Ectodermal cell (in vitro differentiated cells): ENCODE results near the gene CBX2.
"Not testable (repeated sequence)": the region's sequence is repeated elsewhere in the genome, so short reads cannot be mapped to it uniquely, and the experiment has no call there.

Experiments
- H3K27ac ChIP-seq: 2 replicates; pipeline ENCODE4 v1.7.0; 2013; ENCODE audit warnings: mild to moderate bottlenecking, low read depth, low read length; ENCODE audit not compliant: insufficient read depth, poor library complexity, severe bottlenecking
- H3K27me3 ChIP-seq: 2 replicates; pipeline ENCODE4 v1.7.0; 2013; ENCODE audit warnings: mild to moderate bottlenecking, low read length; ENCODE audit not compliant: insufficient read depth, control insufficient read depth, poor library complexity, severe bottlenecking
- H3K36me3 ChIP-seq: one replicate; pipeline ENCODE4 v1.7.0; 2013; ENCODE audit warnings: low read length; ENCODE audit not compliant: control insufficient read depth, insufficient read depth
- H3K4me1 ChIP-seq: one replicate; pipeline ENCODE4 v1.7.0; 2013; ENCODE audit warnings: low read length; ENCODE audit not compliant: control insufficient read depth, insufficient read depth
- H3K4me3 ChIP-seq: 2 replicates; pipeline ENCODE4 v1.7.0; 2013; ENCODE audit warnings: low read depth, low read length, control low read depth; ENCODE audit not compliant: insufficient read depth
- H3K9me3 ChIP-seq: 2 replicates; pipeline ENCODE4 v1.7.0; 2013; ENCODE audit warnings: mild to moderate bottlenecking, low read length, moderate library complexity; ENCODE audit not compliant: control insufficient read depth
- WGBS, 2 experiments: methylation state at CpG; one replicate each; pipeline ENCODE4 v1.1.7; 2013; ENCODE audit warnings: missing lambda C conversion rate in 2 of 2; 5-methylcytosine and 5-hydroxymethylcytosine counted together

Gene CBX2

DNA sequence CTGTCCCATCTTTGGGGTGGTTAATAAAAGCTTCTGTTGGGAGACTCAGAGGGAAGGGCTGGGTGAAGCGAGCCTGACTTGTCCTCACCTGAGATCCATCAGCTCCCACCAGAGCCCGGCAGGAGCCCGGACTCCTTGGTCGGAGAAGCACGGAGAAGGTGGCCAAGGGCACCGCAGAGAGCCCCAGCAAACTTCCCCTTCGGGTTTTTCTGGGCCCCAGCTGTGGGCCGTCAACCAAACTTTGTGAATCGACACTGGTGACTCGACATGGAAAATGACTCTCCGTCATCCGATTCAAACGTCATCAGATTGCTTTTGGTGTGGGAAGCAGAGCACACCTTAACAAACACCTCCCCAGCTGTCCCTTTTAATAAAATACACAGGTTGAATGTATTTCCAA is 25.8 kb upstream of the CBX2 start:
- WGBS, 2 experiments, result 89% methylated on average over 13 of the region's 13 CpGs
- Histone ChIP-seq H3K36me3 (no peaks in the 10 kb centered on the region), H3K27ac (no peak overlapping the region), H3K4me3 (no peak overlapping the region), H3K4me1 (peaks cover 9% of the 10 kb centered on the region), H3K27me3 (peaks cover 34% of the 10 kb centered on the region), H3K9me3 (no peaks in the 10 kb centered on the region)

DNA sequence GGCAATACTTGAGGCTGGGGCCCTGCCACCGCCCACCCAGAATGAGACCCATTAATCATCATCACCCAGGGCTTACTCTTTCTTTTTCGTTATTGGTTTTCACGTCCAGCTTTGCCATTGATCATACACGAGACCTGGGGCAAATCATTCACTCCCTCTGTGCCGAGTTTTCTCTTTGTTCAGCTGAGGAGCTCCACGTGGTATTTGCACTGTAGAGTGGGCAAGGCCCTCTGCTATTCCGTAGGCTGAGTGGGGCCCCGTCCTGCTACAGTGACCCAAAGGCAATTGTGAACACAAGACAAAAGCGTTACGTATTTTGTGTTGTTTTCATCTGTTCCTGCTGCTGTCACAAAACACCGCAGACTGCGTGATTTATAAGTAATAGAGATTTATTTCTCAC is 23.6 kb upstream of the CBX2 start:
- Histone ChIP-seq H3K27ac (no peak overlapping the region), H3K9me3 (no peaks in the 10 kb centered on the region), H3K4me3 (no peak overlapping the region), H3K4me1 (no peaks in the 10 kb centered on the region), H3K27me3 (peaks cover 12% of the 10 kb centered on the region), H3K36me3 (no peaks in the 10 kb centered on the region)
- WGBS, 2 experiments, result 83 to 87% methylated on average over 12 of the region's 12 CpGs

DNA sequence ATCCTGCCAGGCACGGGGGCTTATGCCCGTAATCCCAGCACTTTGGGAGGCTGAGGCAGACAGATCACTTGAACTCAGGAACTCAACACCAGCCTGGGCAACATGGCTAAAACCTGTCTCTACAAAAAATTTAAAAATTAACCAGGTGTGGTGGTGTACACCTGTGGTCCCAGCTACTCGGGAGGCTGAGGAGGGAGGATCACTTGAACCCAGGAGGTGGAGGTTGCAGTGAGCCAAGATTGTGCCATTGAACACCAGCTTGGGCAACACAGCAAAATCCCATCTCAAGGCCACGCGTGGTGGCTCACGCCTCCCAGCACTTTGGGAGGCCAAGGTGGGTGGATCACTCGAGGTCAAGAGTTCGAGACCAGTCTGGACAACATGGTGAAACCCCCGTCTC is 23.0 kb upstream of the CBX2 start:
- not testable (repeated sequence) for H3K4me1 ChIP-seq, H3K4me3 ChIP-seq, H3K27me3 ChIP-seq, H3K36me3 ChIP-seq, H3K27ac ChIP-seq, H3K9me3 ChIP-seq
- 90 to 95% methylated on average over 9 of the region's 9 CpGs for WGBS, 2 experiments

DNA sequence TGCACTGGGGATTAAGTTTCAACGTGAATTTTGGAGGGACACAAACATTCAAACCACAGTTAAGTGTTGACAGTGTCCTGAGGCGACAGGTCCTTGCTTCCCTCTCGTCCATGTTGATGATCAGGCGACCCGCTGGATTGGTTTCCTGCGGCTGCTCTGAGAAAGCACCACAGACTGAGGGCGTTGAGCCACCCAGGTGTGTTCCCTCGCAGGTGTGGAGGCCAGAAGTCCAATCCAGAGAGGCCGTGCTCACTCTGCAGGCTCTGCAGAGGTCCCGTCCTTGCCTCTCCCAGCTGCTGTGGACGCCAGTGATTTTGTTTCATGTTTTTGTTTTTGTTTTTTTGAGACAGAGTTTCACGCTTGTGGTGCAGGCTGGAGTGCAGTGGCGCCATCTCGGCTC is 22.4 kb upstream of the CBX2 start:
- Histone ChIP-seq H3K27ac (no peak overlapping the region), H3K9me3 (no peaks in the 10 kb centered on the region), H3K27me3 (no peaks in the 10 kb centered on the region), H3K36me3 (no peaks in the 10 kb centered on the region), H3K4me1 (no peaks in the 10 kb centered on the region), H3K4me3 (no peak overlapping the region)
- 92 to 93% methylated on average over 14 of the region's 14 CpGs for WGBS, 2 experiments

DNA sequence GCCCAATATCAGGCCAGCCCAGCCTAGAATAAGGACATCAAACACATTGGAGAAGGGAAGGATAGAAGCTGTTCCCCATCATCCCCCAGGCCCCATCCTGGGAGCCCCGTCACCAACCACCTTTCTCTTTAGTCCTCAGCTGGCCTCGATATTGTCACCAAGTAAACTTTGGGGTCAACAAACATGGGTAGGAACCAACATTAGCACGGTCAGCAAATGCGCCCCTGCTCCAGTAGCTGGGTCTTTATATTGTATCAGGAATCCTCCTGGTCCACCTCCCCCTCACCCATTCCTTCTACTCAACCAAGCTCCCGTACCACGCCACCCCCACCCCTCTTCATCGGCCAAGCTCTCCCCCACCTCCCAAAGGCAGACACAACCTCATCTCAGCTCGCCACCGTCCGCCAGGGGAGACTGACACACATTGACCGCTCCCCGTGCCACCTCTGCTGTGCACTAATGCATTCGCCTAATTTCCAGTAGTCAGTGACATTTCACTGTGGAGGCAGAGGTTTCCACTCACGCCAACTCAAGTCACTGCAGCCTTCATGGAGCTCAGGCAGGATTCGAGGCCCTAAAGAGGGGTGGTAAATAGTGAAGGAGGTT is 20.7 kb upstream of the CBX2 start:
- 95 to 96% methylated on average over 15 of the region's 15 CpGs for WGBS, 2 experiments
- H3K4me1 ChIP-seq, result no peaks in the 10 kb centered on the region
- no peaks in the 10 kb centered on the region for H3K27me3 ChIP-seq

DNA sequence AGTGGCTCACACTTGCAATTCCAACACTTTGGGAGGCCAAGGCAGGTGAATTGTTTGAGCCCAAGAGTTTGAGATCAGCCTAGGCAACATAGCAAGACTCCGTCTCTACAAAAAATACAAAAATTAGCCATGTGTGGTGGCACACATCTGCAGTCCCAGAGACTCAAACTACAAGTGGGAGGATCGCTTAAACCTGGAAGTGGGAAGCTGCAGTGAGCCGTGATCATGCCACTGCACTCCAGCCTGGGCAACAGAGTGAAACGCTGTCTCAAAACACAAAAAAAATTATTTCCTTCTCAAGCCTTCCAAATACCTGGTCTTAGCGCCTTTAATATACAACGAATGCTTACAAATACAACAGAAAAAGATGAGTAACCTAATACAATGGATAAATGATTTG is 19.7 kb upstream of the CBX2 start:
- 87 to 92% methylated on average over 4 to 6 of the region's 6 CpGs for WGBS, 2 experiments
- Histone ChIP-seq H3K4me1 (no peaks in the 10 kb centered on the region), H3K36me3 (no peaks in the 10 kb centered on the region), H3K27ac (no peak overlapping the region), H3K4me3 (no peak overlapping the region), H3K27me3 (no peaks in the 10 kb centered on the region), H3K9me3 (no peaks in the 10 kb centered on the region)

More for the DNA sequence above, 20.7 kb upstream of the CBX2 start:
- H3K9me3 ChIP-seq, result no peaks in the 10 kb centered on the region
- no peak overlapping the region for H3K4me3 ChIP-seq
- no peak overlapping the region for H3K27ac ChIP-seq
- H3K36me3 ChIP-seq, result no peaks in the 10 kb centered on the region

DNA sequence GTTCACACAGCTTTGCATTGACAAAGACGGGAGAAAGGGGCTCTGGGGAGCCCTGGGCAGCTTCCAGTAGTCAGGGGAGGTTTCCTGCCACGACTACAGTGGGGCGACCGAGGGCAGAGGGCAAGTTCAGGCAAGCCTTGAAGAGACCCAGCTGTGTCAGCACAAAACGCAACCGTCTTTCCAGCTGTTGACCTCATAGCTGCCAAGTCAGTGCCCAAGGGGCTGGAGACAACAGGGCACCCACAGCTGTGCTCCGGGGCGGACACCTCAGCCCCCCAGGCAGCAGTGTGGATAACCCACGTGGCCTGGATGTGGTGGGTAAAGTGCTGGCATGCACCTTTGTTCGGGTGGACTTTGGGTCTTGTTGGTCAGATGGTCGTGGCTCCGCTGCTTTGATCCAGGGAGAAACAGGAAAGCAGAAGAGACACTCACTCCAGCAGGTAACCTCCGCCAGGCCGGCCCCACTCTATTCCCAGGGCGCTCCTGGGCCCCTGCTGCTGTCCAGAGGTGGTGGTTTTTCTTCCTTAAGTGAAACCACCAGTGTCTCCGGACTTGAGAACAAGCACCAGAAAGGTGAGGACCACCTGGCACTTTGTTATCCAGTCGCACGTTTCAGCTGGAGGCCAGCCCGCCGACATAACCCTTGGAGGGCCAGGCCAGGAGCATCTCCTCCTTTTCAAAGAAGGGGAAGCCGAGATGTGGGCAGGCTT is 17.6 kb upstream of the CBX2 start:
- H3K4me3 ChIP-seq, result no peak overlapping the region
- 93 to 94% methylated on average over 21 of the region's 21 CpGs for WGBS, 2 experiments

DNA sequence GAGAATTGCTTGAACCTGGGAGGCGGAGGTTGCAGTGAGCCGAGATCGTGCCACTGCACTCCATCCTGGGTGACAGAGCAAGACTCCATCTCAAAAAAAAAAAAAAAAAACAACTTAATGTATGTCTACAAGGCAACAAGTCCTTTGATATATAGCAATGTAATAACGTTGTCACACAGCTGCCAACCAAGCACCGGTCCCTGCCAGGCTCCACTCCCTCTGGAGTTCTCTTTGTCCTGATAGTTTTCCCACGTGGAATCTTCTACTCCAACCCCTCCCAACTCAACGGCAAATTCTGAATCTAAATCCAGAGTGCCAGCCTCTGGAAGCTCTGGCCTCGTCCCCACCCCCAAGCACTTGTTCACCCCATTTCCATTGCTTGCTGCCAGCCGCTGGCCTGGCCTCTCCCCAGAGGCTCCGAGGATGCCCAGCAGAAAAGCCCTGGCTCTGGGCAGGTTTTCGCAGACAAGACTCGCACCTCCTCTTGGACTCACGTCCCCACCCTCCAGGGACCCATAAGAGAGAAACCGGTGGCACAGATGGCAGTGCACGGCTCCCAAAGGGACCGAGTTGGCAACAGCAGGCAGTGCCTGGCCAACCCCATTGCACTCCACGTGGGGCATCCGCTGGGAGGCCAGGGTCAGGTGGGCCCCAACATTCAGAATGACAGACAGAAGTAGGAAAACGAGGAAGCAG is 15.9 kb upstream of the CBX2 start:
- Histone ChIP-seq H3K4me3 (no peak overlapping the region), H3K4me1 (no peaks in the 10 kb centered on the region), H3K36me3 (no peaks in the 10 kb centered on the region), H3K9me3 (no peaks in the 10 kb centered on the region), H3K27ac (no peak overlapping the region), H3K27me3 (no peaks in the 10 kb centered on the region)
- 91 to 92% methylated on average over 19 of the region's 19 CpGs for WGBS, 2 experiments

More for the DNA sequence above, 17.6 kb upstream of the CBX2 start:
- no peaks in the 10 kb centered on the region for H3K27me3 ChIP-seq
- no peaks in the 10 kb centered on the region for H3K4me1 ChIP-seq
- H3K36me3 ChIP-seq, result no peaks in the 10 kb centered on the region
- H3K9me3 ChIP-seq, result no peaks in the 10 kb centered on the region
- no peak overlapping the region for H3K27ac ChIP-seq

DNA sequence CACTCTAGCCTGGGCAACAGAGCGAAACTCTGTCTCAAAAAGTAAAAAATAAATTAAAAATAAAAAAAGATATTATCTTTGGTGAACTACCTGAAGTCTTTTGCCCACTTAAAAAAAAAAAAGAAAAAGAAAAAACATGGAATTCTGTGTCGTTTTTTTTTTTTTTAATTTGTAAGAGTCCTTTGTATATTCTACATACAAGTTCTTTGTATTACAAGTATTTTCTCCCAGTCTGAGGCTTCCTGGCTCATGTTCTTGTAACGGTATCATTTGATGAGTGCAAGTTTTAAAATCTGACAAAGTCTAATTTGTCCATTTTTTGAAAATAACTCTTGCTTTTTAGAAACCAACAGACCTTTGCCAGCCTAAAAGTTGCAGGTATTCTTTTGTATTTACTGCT is 12.2 kb upstream of the CBX2 start:
- H3K9me3 ChIP-seq, result no peaks in the 10 kb centered on the region
- no peaks in the 10 kb centered on the region for H3K4me1 ChIP-seq
- H3K36me3 ChIP-seq, result no peaks in the 10 kb centered on the region
- no peak overlapping the region for H3K27ac ChIP-seq
- H3K4me3 ChIP-seq, result no peak overlapping the region
- no peaks in the 10 kb centered on the region for H3K27me3 ChIP-seq
- WGBS, 2 experiments, result 89 to 95% methylated on average over 1 of the region's 3 CpGs
